Stimulated activated CD8-positive, alpha-beta memory T cell treated with anti-CD3 and anti-CD28 coated beads, Interleukin-2, amount 100 ng/mL, for 48 hours (primary cell): Measurements from ENCODE around the gene CPXM2.

Source experiments
- DNase-seq, 2 donors: peaks; one replicate each; pipeline ENCODE4 v3.0.0-alpha.2; 2020; ENCODE audit warnings: low read depth in 2 of 2

CPXM2 gene

DNA sequence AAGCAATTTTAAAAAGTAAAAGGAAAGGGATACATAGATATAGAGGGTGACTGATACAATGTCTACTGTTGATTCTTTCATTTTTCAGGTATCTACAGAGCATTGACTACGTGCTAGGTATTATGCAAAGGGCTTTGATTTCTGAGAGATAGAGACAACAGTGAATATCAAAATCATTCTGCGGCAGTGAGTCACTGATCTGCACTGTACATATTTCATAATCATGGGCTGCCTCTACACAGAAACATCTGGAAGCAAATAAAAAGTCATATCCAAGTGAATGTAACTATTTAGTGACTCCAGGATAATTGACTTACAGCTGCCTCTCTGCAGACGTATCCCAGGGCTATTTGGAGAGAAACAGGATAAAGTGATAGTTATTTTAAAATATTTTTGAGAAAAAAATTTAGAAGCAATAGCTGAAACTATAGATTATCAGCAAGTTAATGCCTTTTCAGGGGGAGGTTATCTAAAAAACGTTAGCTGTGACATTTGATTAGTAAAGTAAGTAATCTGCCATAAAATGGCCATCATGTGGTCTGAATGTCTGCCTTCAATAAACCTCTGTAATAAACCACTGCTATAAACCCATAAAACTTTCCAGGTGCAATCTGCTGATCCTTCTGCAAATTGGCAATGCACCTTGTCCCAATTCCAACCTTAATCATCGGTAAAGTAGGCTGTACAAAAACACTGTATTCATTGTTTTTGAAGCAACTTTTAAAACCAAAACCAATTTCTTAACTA lies 43.7 kb downstream of the CPXM2 start:
- DNase-seq, result no peak

DNA sequence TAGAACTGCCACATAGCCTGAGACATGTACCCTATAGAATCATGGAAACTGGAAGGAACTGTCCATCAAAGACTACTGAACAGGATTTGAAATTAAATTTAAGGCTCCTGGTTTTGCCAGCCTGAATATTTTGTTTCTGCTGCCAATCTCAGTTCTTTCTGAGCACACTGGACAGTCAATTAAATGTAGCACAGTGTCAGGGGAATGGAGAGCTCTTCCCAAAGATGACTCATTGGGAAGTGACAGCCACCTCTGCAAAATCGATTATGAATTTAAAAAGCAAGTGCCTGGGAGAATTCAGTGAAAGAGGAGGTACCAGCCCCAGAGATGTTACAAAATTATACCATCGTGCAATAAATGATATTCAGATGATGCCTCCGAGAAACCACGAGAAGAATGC lies 47.8 kb downstream of the CPXM2 start:
- DNase-seq, result no peak

DNA sequence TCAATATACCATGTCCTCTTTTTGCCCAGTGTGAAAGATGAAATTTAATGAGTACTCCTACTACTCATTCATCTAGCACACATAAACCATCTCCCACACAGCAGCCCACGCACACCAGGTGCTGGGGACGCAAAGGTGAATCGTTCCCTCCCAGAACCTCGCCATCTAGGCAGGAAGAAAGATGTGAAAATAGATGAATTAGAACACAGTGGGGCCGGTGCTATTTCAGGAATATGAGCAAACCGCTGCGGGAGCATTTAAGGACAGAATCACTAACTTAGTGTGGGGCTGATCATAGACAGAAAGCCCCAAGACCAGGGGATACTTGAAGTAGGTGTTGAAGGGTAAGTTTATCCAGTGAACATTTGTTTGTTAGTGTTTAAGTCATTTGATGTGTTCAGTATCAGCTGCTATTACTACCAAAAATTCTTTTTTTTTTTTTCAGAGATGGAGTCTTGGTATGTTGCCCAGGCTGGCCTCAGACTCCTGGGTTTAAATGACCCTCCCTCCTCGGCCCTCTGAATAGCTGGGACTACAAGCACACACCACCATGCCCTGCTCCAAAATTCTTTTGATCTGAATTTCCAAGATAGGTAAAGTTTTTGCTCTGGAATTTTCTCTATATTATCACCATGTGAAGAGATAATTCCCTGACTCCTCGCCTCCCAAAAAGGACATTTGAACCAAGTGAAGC lies 48.8 kb downstream of the CPXM2 start:
- no peak for DNase-seq

DNA sequence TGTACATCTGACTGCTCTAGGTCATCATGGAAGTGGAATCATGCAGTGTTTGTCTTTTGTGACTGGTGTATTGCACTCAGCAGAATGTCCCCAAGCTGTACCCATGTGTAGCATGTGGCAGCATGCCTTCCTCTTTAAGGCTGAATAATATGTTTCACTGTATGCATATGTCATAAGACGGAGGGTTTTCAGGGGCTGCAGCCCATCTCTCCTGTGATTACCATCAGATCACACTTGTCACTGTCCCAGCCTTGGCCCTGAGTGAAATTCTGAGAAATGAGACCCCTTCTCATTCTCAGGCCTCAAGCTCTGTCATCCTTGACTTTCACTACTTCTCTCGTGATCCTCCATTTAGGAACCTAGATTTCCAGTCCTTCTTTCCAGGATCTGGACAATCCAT lies 50.0 kb downstream of the CPXM2 start:
- no peak for DNase-seq

DNA sequence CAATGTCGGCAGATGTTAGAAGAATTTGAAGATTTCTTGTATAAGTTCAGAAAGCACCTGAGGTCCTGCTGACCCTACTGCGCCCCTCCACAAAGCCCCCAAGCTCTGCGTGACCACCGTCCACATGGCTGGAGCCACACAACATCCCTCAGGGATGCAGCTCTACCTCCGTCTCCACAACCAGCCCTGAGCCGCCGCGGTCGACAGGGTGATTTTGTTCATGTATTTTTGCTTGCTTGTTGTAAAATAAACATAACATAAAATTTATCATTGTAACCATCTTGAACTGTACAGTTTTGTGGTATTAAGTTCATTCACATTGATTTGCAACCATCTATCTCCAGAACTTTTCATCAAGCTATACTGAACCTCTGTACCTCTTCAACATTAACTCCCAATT lies 50.5 kb downstream of the CPXM2 start:
- DNase-seq, result no peak

DNA sequence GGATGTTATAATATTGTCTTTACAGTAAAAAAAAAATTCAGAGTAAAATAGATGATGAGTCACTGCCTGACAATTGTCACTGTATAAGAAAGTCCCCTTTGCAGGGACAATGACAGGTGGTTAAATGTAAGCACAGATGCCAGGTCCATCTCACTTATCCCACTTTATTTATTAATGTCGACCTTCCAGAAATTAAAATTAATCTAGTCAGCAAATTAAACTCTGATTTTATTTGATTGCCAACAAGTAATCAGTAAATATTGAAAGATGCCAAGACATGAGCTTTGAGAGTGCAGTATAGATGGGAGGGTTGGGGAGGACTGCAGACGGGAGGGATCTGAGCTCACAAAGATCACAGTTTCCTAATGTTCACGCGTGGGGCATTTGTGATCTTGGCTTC lies 50.9 kb downstream of the CPXM2 start:
- no peak for DNase-seq

DNA sequence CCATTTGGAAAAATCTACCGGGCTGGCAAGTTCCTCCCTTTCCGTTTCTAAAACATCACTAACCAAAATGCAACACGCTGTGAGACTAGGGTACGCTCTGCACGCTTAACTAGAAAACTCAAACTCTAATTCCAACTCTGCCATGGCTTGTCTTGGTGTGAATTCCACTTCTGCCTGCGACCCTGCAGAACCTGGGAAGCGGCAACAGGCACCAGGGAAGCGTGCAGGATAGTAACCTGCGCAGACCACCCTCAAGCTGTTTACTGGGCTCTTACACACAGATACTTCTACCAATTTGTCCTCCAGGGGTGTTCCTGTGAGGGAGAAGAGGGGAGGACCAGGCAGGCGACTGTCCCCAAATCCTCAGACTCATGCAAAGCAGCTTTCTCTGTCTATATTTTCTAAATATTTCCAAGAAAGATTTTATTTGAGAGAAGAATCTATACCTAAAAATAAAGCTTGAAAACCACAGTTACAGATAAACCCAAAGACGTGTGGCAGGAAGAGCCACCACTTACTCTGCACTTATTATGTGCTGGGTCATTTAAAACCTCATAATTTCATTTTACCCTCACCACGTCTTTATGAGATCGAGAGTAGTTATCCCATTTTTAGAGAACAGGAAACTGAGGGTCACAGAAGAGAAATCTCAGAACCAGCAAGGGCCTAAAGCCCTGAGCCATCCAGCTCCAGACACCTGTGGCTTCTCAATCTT lies 52.9 kb downstream of the CPXM2 start:
- no peak for DNase-seq

DNA sequence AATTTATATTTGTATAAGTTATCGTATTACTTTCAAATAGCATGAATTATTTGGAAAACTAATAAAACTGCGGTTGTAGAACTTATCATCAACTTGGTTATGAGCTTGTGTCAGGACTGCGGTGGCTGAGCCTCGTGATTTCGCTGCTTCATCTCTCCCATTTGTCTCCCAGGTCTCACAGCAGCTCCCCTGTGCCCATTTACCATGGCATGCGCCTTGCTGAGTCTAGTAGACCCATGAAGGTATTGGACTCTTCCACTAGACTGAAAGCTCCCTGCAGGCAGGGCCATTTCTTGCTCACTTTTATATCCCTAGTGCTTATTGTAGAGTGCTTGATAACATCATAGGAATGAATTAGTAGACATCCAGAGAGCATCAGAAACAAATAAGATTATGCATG lies 53.9 kb downstream of the CPXM2 start:
- DNase-seq, result no peak

DNA sequence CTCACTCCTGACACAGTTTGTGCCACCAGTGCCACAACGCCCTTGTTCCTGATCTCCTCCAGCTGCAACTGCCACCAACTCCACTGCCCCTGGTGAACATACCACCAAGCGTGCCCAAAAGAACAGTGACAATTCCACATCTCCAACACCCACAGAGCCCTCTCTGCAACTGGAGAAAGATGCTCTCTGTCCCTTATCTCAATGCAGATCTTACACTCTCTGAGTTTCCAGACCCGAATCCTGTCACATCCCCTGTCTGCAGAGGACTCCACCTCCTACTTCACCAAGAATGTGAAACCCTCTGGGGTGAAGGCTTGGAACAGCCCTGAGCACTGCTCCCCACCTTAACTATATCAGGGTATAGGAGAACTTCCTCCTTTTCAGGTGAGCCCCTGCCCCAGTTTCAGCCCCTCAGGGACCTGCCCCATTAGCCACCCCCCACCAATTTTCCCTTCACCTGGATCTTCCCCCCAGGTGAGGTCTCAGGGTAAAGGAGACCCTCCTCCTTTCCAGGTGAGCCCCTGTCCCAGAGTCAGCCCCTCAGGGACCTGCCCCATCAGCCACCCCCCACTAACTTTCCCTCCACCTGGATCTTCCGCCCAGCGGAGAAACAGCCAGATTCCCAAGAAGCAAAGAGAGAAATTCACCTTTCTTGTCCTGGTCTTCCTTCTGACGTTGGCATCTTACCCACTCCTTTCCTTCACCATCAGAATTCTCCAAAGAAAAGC lies 55.0 kb downstream of the CPXM2 start:
- no peak for DNase-seq

DNA sequence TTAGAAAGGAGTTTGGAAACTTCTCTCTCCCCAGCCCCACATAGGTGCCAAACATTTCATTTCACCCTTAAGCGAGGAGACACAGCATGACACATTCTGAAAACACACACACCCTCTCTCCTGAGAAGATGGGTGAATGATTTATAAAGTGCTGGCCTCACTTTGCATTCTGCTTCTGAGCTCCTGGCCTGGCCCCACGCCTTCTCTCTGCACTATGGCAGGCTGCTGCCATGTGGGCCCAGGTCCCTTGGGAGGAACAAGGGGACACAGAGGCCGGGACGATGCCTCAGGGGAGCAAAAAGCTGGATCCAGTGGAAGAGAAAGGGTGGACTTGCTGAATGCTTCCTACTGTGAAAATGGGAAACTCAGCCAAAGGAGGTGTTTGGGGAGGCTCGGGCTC lies 56.0 kb downstream of the CPXM2 start:
- no peak for DNase-seq

DNA sequence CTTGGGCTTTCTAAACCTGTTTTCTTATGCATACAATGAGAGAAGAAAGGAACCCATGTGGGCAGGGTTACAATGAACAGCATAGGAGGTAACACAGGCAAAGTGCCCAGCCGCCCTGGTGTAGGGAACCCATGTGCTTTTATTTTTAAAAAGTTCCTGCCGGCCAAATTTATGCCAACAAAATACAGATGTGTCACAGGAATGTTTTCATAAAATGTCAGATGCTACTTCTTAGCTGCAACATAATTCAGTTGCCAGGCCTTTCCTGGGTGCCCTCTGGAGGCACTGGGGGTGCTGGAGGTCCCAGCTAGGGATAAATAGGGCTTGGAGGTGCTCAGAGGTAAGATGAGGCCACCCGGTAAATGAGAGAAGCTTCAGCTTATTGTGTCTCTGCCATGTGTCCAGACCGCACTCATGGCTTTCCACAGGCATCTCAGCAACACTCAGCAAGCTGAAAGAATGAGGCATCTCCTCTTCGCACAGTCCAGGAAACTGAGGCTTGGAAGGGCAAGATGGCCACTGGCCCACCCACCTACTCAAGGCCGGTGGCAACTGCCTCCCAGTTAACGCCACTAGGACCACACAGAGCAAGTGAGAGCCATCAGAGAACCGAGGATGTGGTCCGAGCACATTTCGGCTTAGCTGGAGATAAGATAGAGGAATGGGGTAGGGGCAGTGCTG lies 58.3 kb downstream of the CPXM2 start:
- DNase-seq, result no peak

DNA sequence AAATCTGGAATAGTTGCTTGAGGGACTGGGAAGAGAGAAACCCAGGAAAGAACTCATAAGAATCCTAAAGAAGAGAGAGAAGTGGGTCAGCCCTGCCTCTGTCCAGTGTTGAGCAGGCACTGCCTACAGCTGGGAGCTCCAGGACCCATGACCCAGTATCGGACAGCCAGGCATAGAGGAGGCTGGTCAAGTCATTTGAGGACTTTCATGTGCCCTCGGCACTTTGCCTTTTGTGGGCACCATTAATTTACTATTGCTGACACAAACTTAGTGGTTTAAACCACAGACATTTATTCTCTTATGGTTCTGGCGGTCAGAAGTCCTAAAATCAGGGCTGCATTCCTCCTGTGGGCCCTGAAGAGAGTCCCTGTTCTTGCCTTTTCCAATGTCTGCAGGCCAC lies 60.3 kb downstream of the CPXM2 start:
- DNase-seq, result no peak

DNA sequence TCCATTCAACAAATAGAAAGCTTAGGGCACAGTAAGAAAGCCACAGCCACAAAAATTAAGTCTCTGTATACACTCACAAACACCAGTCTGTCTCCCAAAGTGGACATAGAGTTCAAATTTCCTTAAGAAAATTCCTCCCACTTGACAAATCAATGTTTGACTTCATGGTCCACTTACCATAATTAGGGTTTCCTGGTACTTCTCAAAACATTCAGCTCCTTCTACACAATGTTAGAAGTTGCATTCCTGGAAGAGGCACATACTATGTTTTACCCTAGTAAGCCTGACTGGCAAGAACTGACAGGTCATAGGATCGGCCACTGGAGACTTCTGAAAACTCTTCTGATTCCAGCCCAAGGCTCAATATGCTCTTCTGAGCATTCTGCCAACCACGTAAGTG lies 70.5 kb downstream of the CPXM2 start:
- DNase-seq, result no peak

DNA sequence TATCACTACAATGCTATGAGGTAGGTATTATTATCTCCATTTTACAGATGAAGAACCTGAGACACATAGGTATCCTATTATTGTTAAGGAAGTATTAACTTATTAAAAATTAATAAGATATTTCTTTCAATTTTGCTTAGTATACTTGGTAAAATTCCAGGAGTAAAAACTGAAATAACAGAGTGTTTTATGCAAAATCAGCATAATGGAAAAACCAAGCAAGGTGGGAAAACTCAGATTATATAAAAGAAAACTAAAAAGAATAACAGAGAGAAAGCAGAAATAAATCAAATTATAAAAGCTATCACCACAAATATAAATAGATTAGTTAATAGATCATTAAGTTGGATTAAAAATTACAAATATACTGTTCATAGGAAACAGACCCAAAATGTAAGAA lies 82.0 kb downstream of the CPXM2 start:
- no peak for DNase-seq

DNA sequence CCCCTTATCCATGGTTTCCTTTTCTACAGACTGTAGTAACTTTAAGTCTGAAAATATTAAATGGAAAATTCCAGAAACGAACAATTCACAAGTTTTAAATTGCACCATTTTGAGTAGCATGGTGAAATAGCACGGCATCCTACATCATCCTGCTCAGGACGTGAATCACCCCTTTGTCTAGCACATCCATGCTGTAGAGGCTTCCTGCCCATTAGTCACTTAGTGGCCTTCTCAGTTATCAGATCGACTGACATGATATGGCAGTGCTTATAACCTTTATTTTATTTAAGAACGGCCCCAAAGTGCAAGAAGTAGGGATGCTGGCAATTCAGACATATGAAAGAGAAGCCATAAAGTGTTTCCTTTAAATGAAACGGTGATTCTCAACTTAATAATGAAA lies 82.7 kb downstream of the CPXM2 start:
- DNase-seq, result no peak

DNA sequence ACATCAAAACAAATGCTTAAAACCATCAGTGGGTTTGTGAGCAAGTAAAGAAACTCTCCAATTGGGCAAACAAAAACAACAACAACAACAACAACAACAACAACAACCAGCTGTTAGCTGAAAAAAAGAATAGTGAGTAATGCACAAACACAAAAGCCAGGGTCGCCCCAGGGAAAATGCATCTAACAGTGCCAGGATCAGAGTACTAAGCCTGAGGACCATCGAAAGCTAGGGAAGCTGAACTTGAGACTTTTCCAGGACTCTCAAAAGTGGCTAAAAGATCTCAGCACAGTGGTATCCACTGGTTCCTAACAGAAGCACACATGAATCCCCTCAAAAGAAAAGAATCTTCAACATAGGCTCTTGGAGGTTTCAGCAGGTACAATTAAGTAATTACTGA lies 83.3 kb downstream of the CPXM2 start:
- no peak for DNase-seq

DNA sequence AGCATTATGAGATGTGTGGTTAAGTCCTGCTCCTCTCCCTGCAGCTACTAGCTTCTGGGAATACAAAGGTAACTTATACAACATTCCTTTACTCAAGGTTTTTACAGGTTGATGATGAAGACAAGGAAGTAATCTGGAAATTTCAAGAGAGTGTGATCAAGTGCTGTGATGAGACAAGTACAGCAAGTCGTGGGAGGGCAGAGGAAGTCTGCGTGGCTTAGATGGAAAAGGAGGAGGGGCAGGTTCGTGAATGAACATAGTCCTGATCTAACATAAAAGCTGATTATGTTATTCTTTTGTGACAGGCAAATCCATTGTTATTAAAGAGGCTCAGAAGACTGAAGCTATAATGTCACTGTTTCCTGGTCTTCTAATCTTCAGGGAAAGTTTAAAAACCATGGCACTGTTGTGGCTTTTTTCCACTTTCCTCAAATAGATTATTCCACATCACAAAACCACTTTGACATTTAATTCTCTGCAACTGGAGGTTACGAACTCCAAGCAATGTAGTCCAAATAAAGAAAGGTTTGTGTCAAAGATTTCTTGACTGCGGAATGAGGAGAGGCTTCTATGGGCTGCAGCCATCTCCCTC lies 84.1 kb downstream of the CPXM2 start:
- no peak for DNase-seq

DNA sequence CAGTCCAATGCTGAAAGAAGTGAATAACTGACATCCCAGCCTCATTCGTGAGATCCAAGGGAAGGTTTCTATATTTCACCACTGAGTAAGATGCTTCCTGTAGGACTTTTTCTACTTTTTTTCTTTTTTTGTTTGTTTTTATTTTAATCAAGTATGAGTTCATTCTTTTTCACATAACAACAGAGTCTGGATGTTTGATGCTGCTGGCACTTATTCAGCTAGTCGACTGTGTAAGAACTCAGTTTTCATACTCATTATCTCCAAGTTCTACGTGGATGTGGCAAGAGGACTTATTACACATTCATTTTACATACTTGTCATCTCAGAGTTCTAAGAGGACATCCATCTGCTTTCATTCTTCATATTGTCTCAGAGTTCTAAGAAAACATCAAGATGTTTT lies 86.9 kb downstream of the CPXM2 start:
- DNase-seq, result no peak

DNA sequence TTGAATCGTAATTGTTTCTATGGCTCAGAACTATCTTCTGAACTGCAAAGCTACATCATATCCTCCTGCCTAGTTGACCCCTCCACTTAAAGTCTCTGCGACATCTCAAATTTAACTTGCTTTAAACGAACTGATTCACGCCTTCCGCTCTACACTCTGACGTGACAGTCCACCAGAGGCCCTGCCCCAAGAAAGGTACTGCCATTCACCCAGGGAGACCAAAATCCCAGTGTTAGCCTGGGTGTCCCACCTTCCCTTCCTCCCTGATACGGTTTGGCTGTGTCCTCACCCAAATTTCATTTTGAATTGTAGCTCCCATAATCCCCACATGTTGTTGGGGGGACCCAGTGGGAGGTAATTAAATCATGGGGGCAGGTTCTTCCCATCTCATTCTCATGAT lies 90.8 kb downstream of the CPXM2 start:
- no peak for DNase-seq

DNA sequence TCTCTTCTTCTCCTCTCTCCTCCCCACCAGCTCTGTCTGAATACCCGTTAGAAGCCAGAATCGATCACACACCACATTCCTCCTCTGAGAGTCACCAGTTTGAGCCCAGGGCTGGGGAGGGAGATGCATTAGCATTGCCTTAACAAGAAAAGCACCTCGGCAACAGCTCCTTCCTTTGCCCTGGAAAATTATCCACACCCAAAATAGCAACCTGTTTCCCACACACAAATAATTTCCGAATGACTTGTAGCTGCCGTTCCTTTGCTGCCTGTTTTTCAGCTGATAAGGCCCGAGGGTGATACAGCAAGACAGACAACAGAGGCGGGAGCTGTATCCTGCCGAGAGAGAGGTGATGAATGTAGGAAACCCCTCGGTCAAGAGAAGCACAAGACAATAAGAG lies 91.3 kb downstream of the CPXM2 start:
- DNase-seq, result no peak

DNA sequence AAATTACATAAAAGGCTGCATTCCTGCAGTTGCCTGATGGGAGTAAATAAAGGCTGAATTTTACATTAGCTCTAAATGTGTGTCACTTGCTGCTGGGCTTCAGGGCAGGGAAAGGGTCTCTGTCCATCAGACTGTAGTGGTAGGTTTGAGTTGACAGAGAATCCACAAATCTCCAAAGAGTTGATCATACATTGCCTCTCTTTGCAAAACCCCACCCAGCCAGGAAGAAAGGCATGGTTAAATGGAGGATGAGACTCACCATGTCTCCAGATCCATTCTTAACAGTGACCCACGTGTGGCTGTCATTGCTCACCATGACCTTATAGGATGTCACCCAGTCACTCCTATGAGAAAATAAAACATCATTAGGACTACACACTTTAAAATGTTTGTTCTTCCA lies 92.8 kb downstream of the CPXM2 start:
- no peak for DNase-seq
